OCI-LY3 (cell line): ENCODE results near the gene SEC22A.
A peak's percentile ranks its signal among the peaks of the same experiment; 100 is the strongest.

ENCODE experiments used
- CTCF ChIP-seq: fragments of 200-600, 300-600 bp; sonication (generic); IDR thresholded peaks from 2 replicates; pipeline ENCODE4 v1.5.1; 2014; ENCODE audit warnings: antibody characterized with exemption, low read length, low read depth
- EZH2phosphoT487 ChIP-seq: fragments of 200-600 bp; shearing (Covaris generic); IDR thresholded peaks from 2 replicates; pipeline ENCODE4 v1.6.1; 2018; ENCODE audit warnings: antibody characterized with exemption, mixed run types, low read depth

DNA sequence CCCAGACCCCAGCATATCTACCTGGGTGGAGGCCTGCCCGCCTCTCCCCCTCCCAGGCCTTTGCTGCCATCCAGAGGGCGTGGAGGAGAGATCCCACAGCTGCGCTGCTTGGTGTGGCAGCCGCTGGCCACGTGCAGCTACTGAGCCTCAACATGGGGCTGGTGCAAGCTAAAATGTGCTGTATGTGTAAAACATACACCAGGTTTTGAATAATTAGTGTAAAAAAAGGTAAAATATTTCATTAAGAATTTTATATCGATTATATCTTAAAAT is 95.8 kb downstream of the SEC22A start:
- peak; percentile 18 for TF ChIP-seq CTCF
- TF ChIP-seq EZH2phosphoT487: no peak
